ENCODE results near the gene CTNNA2. TPM values are rescaled to one million over a fixed set of nuclear protein-coding genes. Genes with fewer than 3 reads are reported as not detected.

The CTNNA2 gene
- total RNA-seq, 1 experiment from 2014 or later, result 0.54 TPM

DNA sequence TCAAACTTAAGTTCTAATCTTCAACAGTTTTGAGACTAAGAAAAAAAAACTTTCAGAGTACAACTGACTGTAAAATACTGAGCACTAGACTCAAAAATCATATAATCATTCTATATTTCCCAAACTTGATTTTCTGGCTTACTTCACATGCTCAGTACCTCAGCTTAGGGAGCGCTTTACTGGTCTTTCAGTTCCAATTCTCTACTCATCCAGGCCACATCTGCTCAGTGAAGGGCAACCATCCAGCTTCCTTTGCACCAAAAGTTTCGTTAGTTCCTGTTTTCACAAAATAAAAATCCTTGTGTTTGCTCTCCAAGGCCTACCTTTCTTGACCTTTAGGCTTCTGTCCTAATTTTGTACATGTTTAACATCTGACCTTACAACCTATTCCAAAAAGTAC lies 1079.3 kb downstream of the CTNNA2 start:
- no TSS peak for BruUV-seq (replicated peaks)
- CTCF ChIA-PET, result no interaction called here
- POLR2A ChIA-PET, result no interaction called here

DNA sequence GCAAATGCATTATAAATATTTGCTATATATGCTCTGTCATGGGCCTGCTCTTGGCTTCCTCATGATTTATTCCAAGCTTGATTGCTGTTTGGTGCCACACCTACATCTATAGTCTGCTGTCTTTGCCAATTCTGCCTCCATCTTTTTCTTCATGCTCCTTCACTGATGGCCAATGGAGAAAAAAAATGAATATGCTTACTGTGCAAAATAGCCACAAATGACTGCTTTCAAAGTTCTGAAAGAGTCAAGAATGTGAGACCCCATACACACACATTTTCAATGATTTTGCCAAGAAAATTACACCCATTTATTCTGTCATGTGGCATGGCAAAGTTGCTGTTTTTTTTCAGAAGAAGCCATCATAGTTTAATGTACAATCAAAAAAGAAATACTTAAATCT lies 1097.3 kb downstream of the CTNNA2 start:
- no peaks in the 10 kb centered on the region for H3K4me1 ChIP-seq (ENCODE audit: control insufficient read depth, insufficient read depth, low read length)
- H3K36me3 ChIP-seq (ENCODE audit: control insufficient read depth, insufficient read depth, low read length), result no peaks in the 10 kb centered on the region
- POLR2A ChIA-PET, result no interaction called here
- BruUV-seq (replicated peaks), result no TSS peak
- no peaks in the 10 kb centered on the region for H3K9me3 ChIP-seq (ENCODE audit: control insufficient read depth, insufficient read depth, low read depth, low read length)
- DNase-seq (ENCODE audit: low read depth, low spot score), result no peak
- CTCF ChIA-PET, result no interaction called here
- intact Hi-C loops (cut with micrococcal nuclease; ENCODE audit: unreplicated experiment) (no loop called here), in situ Hi-C loops (cut with HindIII; ENCODE audit: low pct_unique_long_range_greater_than_20kb, low sequenced_read_pairs) (no loop called here)
- TF ChIP-seq POLR2AphosphoS5 (IDR thresholded peaks at IDR 0.05; ENCODE audit: low read depth, low read length), result no peak
- TF ChIP-seq TCF7L2 (IDR thresholded peaks at IDR 0.05; ENCODE audit: low read depth, low read length), result no peak
- TF ChIP-seq, protein P1, sequence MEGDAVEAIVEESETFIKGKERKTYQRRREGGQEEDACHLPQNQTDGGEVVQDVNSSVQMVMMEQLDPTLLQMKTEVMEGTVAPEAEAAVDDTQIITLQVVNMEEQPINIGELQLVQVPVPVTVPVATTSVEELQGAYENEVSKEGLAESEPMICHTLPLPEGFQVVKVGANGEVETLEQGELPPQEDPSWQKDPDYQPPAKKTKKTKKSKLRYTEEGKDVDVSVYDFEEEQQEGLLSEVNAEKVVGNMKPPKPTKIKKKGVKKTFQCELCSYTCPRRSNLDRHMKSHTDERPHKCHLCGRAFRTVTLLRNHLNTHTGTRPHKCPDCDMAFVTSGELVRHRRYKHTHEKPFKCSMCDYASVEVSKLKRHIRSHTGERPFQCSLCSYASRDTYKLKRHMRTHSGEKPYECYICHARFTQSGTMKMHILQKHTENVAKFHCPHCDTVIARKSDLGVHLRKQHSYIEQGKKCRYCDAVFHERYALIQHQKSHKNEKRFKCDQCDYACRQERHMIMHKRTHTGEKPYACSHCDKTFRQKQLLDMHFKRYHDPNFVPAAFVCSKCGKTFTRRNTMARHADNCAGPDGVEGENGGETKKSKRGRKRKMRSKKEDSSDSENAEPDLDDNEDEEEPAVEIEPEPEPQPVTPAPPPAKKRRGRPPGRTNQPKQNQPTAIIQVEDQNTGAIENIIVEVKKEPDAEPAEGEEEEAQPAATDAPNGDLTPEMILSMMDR (IDR thresholded peaks at IDR 0.05), result no peak
- TF ChIP-seq, protein P2, sequence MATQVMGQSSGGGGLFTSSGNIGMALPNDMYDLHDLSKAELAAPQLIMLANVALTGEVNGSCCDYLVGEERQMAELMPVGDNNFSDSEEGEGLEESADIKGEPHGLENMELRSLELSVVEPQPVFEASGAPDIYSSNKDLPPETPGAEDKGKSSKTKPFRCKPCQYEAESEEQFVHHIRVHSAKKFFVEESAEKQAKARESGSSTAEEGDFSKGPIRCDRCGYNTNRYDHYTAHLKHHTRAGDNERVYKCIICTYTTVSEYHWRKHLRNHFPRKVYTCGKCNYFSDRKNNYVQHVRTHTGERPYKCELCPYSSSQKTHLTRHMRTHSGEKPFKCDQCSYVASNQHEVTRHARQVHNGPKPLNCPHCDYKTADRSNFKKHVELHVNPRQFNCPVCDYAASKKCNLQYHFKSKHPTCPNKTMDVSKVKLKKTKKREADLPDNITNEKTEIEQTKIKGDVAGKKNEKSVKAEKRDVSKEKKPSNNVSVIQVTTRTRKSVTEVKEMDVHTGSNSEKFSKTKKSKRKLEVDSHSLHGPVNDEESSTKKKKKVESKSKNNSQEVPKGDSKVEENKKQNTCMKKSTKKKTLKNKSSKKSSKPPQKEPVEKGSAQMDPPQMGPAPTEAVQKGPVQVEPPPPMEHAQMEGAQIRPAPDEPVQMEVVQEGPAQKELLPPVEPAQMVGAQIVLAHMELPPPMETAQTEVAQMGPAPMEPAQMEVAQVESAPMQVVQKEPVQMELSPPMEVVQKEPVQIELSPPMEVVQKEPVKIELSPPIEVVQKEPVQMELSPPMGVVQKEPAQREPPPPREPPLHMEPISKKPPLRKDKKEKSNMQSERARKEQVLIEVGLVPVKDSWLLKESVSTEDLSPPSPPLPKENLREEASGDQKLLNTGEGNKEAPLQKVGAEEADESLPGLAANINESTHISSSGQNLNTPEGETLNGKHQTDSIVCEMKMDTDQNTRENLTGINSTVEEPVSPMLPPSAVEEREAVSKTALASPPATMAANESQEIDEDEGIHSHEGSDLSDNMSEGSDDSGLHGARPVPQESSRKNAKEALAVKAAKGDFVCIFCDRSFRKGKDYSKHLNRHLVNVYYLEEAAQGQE (IDR thresholded peaks at IDR 0.05; ENCODE audit: insufficient read depth in 1 of 2, low read depth in 2 of 2, low read length in 1 of 2), result no peak
- no peak for TF ChIP-seq SIN3A (IDR thresholded peaks at IDR 0.05; ENCODE audit: borderline replicate concordance, insufficient read depth, low read depth, low read length)
- no peak overlapping the region for H3K27ac ChIP-seq (ENCODE audit: low read length)
- H3K4me3 ChIP-seq (ENCODE audit: low read depth in 2 of 2, low read length in 2 of 2), result no peak overlapping the region
- no peaks in the 10 kb centered on the region for H3K27me3 ChIP-seq (ENCODE audit: control insufficient read depth, insufficient read depth, low read length)
- ATAC-seq, result no peak

More for the DNA sequence above, 1079.3 kb downstream of the CTNNA2 start:
- in situ Hi-C loops (cut with HindIII; ENCODE audit: low pct_unique_long_range_greater_than_20kb, low sequenced_read_pairs), result no loop called here
- intact Hi-C loops (cut with micrococcal nuclease; ENCODE audit: unreplicated experiment), result no loop called here
- H3K4me1 ChIP-seq (ENCODE audit: control insufficient read depth, insufficient read depth, low read length), result no peaks in the 10 kb centered on the region
- no peaks in the 10 kb centered on the region for H3K36me3 ChIP-seq (ENCODE audit: control insufficient read depth, insufficient read depth, low read length)
- no peak for TF ChIP-seq POLR2AphosphoS5 (IDR thresholded peaks at IDR 0.05; ENCODE audit: low read depth, low read length)
- no peak for TF ChIP-seq SIN3A (IDR thresholded peaks at IDR 0.05; ENCODE audit: borderline replicate concordance, insufficient read depth, low read depth, low read length)
- TF ChIP-seq TCF7L2 (IDR thresholded peaks at IDR 0.05; ENCODE audit: low read depth, low read length), result no peak
- TF ChIP-seq, protein P1 (IDR thresholded peaks at IDR 0.05), result no peak
- TF ChIP-seq, protein P2 (IDR thresholded peaks at IDR 0.05; ENCODE audit: insufficient read depth in 1 of 2, low read depth in 2 of 2, low read length in 1 of 2), result no peak
- no peaks in the 10 kb centered on the region for H3K9me3 ChIP-seq (ENCODE audit: control insufficient read depth, insufficient read depth, low read depth, low read length)
- no peak for ATAC-seq
- H3K4me3 ChIP-seq (ENCODE audit: low read depth in 2 of 2, low read length in 2 of 2), result no peak overlapping the region
- DNase-seq (ENCODE audit: low read depth, low spot score), result no peak
- no peaks in the 10 kb centered on the region for H3K27me3 ChIP-seq (ENCODE audit: control insufficient read depth, insufficient read depth, low read length)
- no peak overlapping the region for H3K27ac ChIP-seq (ENCODE audit: low read length)

Measured in Panc1 (cell line).